Activated CD8-positive, alpha-beta memory T cell treated with anti-CD3 and anti-CD28 coated beads for 36 hours (primary cell): ENCODE results near the gene TSPAN32. TPM values are rescaled to one million over a fixed set of nuclear protein-coding genes. Genes with fewer than 3 reads are reported as not detected.

Source experiments
- CTCF ChIA-PET: fragments of 350-600 bp; sonication (Branson Sonifier 250); formaldehyde crosslinking; loops from one replicate; lab custom pipeline; 2021; ENCODE audit warnings: antibody characterized with exemption; lab: Charles Lee
- POLR2A ChIA-PET: fragments of 350-600 bp; sonication (Branson Sonifier 250); formaldehyde crosslinking; loops from one replicate; lab custom pipeline; 2021; ENCODE audit warnings: antibody characterized with exemption; lab: Charles Lee
- total RNA-seq, 2 experiments: library from RNA; stranded (reverse); gene quantifications; one replicate each; pipeline ENCODE4 v1.2.3, GENCODE V29; 2021

TSPAN32 gene
- total RNA-seq, 2 experiments from 2014 or later, result 2.8 to 2.9 TPM

DNA sequence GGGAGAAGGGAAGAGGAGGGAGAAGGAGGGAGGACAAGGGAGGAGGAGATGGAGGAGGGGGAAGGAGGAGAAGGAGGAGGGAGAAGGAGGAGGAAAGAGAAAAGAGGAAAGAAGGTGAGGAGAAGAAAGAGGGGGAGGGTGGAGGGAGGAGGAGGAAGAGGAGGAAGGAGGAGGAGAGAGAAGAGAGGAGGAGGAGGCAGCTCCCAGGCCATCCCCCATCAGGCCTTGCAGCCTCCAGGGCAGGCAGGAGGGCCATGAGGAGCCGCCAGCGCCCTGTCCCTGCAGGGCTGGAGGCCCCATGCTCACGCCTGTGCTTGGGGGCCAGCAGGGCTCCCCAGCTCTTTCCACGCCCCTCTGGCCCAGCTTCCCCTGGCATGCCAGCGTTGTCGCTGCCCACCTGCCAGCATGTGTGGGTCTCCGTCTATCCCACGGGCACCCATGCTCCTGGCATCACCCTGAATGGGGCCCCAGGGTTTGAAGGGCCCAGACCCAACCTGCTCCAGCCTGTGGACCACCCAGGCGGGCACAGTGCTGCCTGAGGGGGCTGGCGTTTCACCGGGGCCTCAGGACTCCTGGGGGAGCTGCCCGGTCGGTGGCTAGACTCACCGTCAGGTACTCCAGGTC is 5.2 kb downstream of the TSPAN32 start:
- CTCF ChIA-PET, result interaction anchor here (0.7 to 6.2 kb wide), 9 partner anchors 10 to 155 kb away, joined by 3 to 170 read pairs (median 9); partner anchors contain the start of genes CD81 and TSSC4
- POLR2A ChIA-PET, result interaction anchor here (0.7 kb wide), 1 partner anchor 71 kb away, joined by 4 read pairs; no protein-coding TSS in a partner anchor

GRCh38 chr11:2307501-2308331 is 5.9 kb downstream of the TSPAN32 start:
- CTCF ChIA-PET, result interaction anchor here (1.5 kb wide), 1 partner anchor 9 kb away, joined by 4 read pairs; no protein-coding TSS in a partner anchor
- POLR2A ChIA-PET, result no interaction called here

- POLR2A ChIA-PET, result no interaction called here
Measured at GRCh38 chr11:2308713-2309112, 6.9 kb downstream of the TSPAN32 start.

DNA sequence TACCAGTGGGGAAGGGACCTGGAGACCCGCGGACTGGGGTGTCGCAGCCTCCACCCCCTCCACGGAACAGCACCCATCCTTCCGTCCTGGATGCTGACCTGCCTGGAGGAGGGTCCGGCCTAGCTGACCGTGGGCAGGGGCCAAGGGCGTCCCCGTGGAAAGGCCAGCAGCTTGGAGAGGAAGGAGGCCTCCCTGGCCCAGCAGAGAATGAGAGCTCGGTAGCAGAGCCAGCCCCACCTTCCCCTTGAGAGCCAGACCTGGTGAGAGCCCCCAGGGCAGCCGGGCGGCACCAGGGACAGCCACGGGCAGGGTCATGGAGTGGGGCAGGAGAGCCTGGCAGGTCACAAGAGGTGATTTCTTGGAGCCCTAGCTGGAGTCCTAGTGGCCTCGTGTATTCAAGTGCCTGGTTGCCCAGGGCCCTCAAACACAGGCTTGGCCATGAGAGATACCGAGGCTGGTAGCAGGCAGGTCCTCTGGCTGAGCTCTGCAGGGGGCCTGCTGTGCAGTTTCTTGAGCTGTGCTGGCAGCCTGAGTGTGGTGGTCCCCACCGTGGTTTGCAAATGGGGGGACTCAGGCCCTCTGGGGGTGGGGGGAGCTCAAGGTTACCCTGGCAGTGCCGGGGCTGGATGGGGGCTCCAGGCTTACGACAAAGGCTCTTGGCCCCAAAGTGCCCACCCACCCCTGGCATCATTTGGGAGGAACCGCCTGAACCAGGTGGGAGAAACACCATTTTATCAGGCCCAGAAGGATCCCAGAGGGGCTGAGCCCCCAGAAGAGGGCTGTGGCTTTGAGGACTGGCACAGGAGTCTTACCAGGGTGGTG is 7.6 kb downstream of the TSPAN32 start:
- POLR2A ChIA-PET, result interaction anchor here (1.4 kb wide), 1 partner anchor 68 kb away, joined by 4 read pairs; the partner anchor contains the start of gene CD81
- CTCF ChIA-PET, result interaction anchor here (1.1 to 3.2 kb wide), 3 partner anchors 10 to 132 kb away, joined by 3 to 17 read pairs (median 3); no protein-coding TSS in a partner anchor

More at GRCh38 chr11:2308713-2309112, 6.9 kb downstream of the TSPAN32 start:
- CTCF ChIA-PET, result interaction anchor here (3.2 kb wide), 1 partner anchor 111 kb away, joined by 17 read pairs; no protein-coding TSS in a partner anchor

DNA sequence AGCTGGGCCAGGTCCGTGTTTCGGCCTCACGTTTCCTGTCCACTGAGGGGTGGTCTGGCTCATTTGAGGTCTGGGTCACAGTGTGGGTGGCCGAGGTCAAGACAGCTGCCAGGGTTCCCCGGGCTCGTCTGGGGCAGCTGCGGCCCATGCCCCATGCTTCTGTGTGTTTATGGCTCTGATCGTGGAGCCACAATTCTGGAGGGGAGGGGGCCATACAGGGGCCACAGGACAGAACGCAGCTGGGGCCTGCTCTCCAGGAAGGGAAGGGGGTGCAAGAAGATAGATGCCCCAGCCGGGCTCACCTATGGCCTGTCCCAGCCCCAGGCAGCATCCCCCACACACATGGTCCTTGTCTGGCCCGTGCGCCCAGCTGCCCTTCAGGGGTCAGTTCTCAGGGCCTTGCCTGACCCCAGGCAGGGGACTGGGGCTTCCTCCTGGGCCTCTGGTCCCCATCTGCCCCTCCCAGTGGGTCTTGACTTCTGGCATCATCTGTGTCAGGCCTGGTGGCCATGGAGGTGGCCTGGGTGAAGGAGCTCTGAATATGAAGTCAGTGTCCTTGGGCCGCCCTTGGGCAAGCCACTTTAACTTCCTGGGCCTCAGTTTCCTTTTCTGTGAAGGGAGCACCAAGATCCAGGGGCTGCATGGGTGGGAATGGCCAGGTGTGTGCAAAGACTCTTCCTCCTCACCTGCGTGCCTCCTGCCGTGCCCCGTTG is 8.4 kb downstream of the TSPAN32 start:
- CTCF ChIA-PET, result interaction anchor here (1.1 to 3.2 kb wide), 4 partner anchors 8 to 132 kb away, joined by 3 to 17 read pairs (median 4); partner anchors contain the start of genes C11orf21 and TSPAN32
- POLR2A ChIA-PET, result interaction anchor here (1.4 kb wide), 1 partner anchor 67 kb away, joined by 4 read pairs; the partner anchor contains the start of gene CD81

GRCh38 chr11:2310786-2311352 is 9.1 kb downstream of the TSPAN32 start:
- POLR2A ChIA-PET, result no interaction called here

GRCh38 chr11:2311353-2312133 is 9.7 kb downstream of the TSPAN32 start:
- POLR2A ChIA-PET, result no interaction called here
- CTCF ChIA-PET, result interaction anchor here (1.1 to 3.2 kb wide), 3 partner anchors 10 to 108 kb away, joined by 3 to 17 read pairs (median 6); partner anchors contain the start of genes C11orf21 and TSPAN32

More at GRCh38 chr11:2310786-2311352, 9.1 kb downstream of the TSPAN32 start:
- CTCF ChIA-PET, result interaction anchor here (1.1 to 3.2 kb wide), 3 partner anchors 9 to 133 kb away, joined by 3 to 17 read pairs (median 6); partner anchors contain the start of genes C11orf21 and TSPAN32

- ChIA-PET CTCF (interaction anchor here (1.1 kb wide), 1 partner anchor 14 kb away, joined by 3 read pairs; no protein-coding TSS in a partner anchor), POLR2A (no interaction called here)
Measured at GRCh38 chr11:2312232-2313042, 10.6 kb downstream of the TSPAN32 start.

GRCh38 chr11:2313051-2313951 is 11.5 kb downstream of the TSPAN32 start:
- ChIA-PET CTCF (no interaction called here), POLR2A (no interaction called here)

- ChIA-PET CTCF (no interaction called here), POLR2A (interaction anchor here (0.6 kb wide), 1 partner anchor 372 kb away, joined by 4 read pairs; no protein-coding TSS in a partner anchor)
Measured at GRCh38 chr11:2314136-2314524, 12.3 kb downstream of the TSPAN32 start.

DNA sequence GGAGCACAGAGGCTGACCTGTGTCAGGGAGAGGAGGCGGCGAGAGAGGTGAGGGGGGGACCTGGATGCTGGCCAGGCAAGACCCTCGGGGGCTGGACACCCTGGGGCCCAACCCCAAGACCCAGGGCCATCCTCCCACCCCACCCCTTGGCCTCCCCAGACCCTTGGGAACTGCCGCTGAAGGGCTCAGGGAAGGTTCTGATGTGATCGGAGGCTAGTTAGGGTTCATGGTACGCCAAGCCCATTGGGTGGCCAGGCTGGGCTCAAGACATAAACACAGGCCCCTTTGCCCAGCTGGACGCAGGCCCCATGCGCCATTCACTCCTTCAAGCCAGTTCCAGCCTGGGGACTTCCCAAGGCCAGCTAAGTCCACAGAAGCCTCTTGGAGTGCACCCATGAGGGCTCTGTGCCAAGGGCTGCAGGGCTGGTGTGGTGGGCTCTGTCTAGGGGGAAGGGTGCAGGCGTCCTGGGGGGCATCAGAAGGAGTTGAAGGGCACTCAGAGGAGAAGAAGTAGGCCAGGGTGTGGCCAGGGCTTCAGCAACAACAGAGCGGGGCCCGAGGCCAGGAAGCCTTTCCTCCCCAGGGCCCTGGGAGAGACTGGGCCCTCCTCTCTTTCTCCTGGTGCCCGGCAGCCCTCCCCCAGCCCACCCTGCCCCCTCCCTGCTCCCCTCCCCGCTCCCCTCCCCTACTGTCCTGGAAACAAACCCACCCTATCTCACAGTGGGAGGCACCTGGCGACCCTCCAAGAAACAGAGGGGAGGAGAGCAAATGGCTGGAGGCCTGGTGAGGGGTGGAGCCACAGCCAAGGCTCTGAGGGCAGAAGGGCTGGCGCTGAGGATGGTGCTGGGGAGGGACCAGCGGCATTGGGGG is 12.9 kb downstream of the TSPAN32 start:
- ChIA-PET POLR2A (interaction anchor here (0.5 to 0.6 kb wide), 2 partner anchors 86 to 372 kb away, joined by 3 to 4 read pairs; partner anchors contain the start of gene TSSC4), CTCF (no interaction called here)

DNA sequence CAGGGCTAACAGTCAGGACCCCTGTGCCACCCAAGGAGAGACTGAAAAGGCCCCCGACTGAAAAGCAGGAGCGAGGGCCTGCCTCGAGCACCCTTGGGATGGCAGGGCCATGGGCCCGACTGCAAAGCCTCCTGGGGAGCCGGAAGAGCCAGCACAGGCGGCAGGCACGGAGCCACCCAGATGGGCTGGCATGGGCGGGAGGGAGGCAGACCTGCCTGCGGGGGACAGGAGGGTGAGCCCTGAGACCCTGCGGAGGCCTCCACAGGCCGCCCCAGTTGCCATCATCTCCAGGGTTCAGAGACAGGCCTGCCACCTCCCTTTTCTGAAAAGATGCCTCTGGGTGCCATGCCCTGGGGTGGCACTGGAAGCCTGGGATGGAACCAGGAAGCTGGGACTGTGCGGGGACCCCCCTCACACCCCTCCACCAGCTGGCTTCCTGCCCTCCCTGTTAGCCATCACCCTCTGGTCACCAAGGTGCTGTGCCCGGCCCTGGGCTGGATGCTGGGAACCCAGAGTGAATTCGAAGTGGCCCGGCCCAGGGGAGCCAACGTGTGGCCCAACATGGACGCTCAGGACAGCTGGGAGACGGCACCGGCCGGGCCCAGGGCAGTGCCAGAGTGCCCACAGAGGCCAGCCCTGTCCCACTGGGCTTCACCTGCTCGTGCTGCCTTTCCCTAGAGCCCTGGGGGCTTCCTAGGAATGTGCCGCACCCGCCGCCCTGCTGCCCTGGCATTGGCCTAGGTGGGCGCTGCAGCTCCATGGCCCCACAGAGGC is 13.8 kb downstream of the TSPAN32 start:
- ChIA-PET CTCF (no interaction called here), POLR2A (interaction anchor here (0.5 to 0.6 kb wide), 2 partner anchors 23 to 85 kb away, joined by 3 read pairs; partner anchors contain the start of gene TSSC4)
